CD4-positive, alpha-beta T cell treated with Interferon alpha-2 for 1 hour (primary cell): ENCODE measurements around the gene RAB3C.
"Not testable (repeated sequence)": the region's sequence is repeated elsewhere in the genome, so short reads cannot be mapped to it uniquely, and the experiment has no call there.

Experiments
- DNase-seq, 2 donors: peaks; one replicate each; pipeline ENCODE4 v3.0.0-alpha.2; 2020 to 2022

Gene RAB3C

DNA sequence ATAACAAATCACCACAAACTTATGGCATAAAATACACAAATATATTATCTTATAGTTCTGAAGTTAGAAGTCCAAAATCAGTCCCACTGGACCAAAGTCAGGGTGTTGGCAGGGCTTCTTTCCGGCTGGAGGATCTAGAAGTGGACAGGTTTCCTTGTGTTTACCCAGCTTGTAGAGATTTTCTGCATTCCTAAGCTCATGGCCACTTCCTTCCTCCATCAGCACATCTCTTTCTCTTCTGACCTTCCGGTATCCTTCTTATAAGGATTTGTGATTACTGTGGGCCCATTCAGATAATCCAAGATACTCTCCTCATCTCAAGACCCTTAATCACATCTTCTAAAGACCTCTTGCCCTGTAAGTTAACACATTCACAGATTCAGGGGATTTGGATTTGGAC, 97.6 kb downstream of the RAB3C start:
- DNase-seq: no peak

DNA sequence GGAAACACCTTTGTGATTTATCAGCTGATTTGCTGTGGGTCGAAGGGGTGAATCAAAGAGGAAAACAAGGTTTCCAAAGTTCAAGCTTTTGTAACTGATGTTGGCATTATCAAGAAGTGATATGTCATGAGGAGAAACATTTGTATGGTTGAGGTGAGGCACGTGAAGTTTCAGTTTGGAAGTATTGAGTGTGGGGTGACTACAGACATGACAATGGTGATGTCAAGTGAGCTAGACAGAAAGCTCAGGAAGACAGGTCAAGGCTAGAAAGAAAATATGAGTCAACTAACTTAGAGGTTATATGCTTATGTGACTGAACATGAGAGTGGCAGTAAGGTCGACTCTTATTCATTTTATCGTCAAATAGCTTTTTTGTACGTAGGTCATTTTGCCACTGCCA, 99.1 kb downstream of the RAB3C start:
- no peak for DNase-seq

GRCh38 chr5:58683567-58683966, 100.7 kb downstream of the RAB3C start:
- no peak for DNase-seq

GRCh38 chr5:58687079-58687478, 104.2 kb downstream of the RAB3C start:
- no peak for DNase-seq

GRCh38 chr5:58687595-58687994, 104.7 kb downstream of the RAB3C start:
- DNase-seq: no peak

- DNase-seq: not testable (repeated sequence)
These were observed 116.3 kb downstream of the RAB3C start for GRCh38 chr5:58699088-58699761.

DNA sequence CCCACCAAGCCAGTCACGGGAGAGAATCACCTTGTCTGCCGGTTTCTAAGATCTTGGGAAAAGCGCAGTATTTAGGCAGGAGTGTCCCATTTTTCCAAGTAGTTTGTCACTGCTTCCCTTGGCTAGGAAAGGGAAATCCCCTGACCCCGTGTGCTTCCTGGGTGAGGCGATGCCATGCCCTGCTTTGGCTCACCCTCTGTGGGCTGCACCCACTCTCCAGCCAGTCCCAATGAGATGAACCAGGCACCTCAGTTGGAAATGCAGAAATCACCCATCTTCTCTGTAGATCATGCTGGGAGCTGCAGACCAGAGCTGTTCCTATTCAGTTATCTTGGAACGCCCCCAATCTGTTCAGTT, 116.9 kb downstream of the RAB3C start:
- no peak for DNase-seq

DNA sequence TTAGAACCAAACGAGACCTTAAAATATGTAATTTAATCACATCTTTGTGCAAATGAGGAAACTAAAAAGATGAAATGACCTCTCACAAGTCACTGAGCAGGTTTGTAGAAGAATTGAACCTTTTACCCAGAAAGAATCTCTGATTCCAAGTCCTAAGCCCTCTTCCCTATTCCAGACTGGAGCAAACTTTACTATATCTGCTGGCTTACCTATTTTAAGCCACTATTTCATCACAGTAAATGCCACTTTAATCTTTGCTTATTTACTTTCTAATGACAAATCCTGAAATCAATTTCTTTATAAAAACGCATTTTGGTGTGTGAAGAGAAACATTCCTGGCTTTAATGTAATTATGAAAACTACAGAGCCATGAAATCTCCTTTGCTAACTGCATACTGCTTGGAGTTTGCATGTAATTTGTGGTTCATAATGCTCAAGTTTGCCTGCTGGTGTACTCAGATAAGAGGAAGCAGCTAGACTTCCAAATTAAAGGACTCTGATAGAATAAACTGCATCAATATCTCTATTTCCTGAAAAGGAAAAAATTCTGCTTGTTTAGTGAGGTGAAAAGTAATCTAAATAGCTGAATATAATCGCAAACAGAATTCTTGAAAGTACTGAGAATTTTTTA, 121.2 kb downstream of the RAB3C start:
- DNase-seq: no peak

- no peak for DNase-seq
These were observed 123.9 kb downstream of the RAB3C start for GRCh38 chr5:58706736-58707135.

- no peak for DNase-seq
These were observed 125.6 kb downstream of the RAB3C start for GRCh38 chr5:58708456-58708855.

GRCh38 chr5:58710425-58710824, 127.5 kb downstream of the RAB3C start:
- DNase-seq: not testable (repeated sequence)

DNA sequence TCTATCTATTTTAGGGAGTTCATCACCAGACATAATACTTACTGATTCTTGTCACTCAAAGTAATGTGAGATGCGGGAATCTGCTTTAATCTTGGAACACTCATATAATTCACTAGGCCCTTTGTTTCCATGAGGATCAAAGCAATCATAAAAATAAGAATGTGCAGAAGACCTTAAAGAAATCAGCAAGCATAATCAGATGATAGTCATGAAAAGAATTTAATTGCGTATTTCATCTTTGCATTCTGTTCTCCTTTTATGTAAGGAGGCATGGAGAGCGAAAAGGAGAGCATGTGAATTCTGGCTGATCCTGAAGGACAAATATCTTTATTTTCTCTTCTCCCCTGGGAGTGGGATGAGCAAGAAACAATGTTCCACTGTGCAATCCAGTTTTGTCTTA, 128.0 kb downstream of the RAB3C start:
- no peak for DNase-seq

DNA sequence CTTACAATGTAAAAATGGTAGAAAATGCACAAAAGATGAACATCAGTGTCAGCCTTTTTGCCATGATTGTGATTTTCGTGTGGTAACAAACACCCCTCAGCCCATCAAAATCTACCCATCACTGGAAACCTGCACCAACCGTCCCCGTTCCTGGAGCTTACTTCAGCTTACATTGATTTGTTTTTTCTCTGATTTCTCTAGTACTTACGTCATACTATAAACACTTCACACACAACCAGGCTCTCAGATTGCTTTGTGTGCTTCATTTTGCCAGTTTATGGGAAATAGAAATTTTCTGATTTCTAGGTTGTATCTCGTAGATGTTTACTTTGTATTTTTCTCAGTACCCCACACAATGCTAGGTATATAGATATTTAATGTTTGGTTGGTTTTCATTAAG, 129.1 kb downstream of the RAB3C start:
- no peak for DNase-seq

- DNase-seq: no peak
These were observed 131.2 kb downstream of the RAB3C start for GRCh38 chr5:58714046-58714445.

GRCh38 chr5:58715997-58716656, 133.3 kb downstream of the RAB3C start:
- no peak for DNase-seq

- no peak for DNase-seq
These were observed 133.8 kb downstream of the RAB3C start for GRCh38 chr5:58716713-58717112.

- DNase-seq: no peak
These were observed 134.6 kb downstream of the RAB3C start for GRCh38 chr5:58717303-58718007.

DNA sequence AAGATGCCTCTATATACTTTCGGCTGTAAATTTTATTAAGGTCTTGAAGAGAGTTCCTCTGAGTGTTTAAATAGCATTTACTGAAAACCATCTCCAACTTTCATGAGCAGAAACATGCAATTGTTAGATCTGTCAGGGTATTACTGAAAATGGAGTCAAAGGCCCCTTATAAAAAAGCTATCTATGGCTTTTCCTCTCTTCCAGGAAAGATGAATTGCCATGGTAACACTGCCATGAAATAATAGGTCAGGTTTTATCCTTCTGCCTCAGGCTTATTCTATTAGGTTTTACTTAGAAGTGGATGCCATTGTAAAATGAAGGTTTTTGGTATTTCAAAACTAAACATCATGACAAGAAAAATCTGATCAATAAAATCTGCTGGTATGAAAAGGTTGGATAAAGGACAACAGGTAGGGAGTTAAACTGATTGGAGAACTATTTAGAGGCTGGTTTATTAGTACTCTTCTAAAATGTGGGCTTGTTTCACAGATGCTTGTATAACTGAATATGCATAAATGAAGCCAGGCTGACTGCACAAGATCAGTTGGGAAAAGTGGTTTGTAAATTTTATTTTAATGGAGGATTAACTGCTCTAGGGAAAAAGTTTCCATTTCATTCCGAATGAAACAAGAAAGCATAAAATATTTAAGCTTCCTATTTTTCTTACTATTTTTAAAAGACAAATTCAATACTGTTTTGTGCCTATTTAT, 135.5 kb downstream of the RAB3C start:
- no peak for DNase-seq

GRCh38 chr5:58722160-58722559, 139.3 kb downstream of the RAB3C start:
- no peak for DNase-seq

DNA sequence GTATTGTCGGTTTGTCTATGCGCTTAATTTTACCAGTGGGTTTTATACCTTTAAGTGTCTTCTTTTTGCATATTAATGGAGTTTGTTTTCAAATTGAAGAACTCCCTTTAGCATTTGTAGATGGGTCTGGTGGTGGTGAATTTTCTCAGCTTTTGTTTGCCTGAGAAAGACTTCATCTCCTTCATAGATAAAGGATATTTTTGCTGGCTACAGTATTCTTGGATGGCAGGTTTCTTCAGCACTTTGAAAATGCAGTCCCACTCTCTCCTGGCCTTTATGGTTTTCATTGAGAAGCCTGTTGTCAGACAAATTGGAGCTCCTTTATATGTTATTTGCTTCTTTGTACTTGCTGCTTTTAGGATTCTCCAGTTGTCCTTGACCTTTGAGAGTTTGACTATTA, 142.1 kb downstream of the RAB3C start:
- no peak for DNase-seq

DNA sequence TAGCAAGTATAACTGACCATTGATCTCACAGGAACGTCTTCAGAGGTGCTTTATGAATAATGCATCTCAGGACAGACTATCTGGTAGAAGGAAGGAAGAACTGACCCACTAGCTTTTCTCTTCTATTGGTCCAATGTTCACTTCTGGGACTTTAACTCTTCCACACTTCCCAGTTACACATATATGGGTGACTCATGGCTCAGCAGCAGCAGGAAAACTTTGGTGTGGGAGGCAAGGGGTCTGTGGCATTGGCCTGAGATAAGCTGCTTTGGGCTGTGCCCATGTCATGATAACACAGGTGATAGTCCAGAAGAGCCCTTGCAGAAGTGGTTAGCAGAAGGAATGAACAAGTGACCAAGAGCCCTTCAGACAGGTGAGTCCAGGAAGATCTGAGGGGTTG, 148.8 kb downstream of the RAB3C start:
- no peak for DNase-seq

DNA sequence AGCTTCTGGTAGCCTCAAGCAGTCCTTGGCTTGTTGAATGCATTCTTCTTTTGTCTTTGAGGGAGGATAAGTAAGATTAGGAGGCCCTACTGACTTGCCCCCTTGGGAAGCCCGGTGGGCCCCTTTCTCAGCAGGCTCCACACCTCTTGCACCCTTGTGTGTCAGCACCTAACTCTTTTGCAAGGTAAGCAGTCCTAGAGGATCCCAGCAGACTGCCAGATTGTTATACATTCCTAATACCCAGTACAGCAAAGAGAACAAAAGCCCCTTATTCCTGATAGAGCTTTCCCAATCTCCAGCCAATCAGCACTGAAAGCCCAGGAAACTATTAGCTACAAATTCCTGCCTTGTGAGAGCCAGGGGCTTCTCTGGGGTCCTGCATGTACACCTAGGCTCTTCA, 152.8 kb downstream of the RAB3C start:
- no peak for DNase-seq

DNA sequence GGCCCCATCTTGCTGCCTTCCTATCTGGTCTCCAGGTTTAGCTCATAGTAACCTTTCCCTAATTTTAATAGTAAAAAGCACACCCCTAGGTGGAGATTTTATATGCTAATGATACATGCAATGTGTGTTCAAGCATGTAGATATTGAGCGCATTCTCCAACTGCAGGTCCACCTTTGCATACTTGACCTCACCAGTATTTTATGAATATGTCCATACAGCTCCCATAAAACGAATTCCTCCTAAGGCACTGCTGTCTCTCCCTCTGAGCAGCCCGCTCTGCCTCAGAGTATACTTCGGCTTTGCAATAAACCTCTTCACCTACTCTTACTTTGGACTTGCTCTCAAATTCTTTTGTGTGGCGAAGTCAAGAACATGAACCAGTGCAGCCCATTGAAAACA, 153.3 kb downstream of the RAB3C start:
- no peak for DNase-seq
